NCI-H345 treated with DMSO at 0.1 percent for 48 hours (cell line): ENCODE data around the gene TMEM88.

Experiments
- DNase-seq: peaks from one replicate; lab custom pipeline; 2025; ENCODE audit not compliant: unreplicated experiment; lab: John Stamatoyannopoulos, UW

TMEM88 gene

DNA sequence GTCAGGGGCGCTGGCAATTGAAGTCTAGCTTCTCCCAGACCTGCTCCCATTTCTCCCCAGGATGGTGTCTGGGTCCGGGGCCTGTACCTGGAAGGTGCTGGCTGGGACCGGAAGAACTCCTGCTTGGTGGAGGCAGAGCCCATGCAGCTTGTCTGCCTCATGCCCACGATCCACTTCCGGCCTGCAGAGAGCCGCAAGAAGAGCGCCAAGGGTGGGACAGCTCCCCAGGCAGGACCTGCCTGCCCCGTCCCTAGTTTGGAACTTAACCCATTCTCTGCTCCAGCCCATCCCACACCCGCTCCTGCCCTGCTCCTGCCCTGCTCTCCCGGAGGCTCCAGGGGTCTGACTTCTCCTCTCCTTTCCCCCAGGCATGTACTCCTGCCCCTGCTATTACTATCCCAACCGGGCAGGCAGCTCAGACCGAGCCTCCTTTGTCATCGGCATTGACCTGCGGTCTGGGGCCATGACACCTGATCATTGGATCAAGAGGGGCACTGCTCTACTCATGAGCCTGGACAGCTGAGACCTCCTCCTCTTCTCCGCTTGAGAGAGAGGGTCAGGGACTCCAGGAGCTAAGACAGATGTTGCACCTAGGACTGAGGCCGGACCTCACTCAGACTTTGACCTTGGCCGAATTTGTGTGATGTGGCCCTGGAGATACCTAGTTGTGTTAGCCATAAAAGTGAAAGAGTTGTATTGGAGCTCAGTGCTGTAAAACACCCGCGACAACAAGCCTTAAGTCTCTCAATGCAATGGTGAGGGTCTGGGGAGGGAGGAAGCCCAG, 21.7 kb upstream of the TMEM88 start:
- no peak for DNase-seq

DNA sequence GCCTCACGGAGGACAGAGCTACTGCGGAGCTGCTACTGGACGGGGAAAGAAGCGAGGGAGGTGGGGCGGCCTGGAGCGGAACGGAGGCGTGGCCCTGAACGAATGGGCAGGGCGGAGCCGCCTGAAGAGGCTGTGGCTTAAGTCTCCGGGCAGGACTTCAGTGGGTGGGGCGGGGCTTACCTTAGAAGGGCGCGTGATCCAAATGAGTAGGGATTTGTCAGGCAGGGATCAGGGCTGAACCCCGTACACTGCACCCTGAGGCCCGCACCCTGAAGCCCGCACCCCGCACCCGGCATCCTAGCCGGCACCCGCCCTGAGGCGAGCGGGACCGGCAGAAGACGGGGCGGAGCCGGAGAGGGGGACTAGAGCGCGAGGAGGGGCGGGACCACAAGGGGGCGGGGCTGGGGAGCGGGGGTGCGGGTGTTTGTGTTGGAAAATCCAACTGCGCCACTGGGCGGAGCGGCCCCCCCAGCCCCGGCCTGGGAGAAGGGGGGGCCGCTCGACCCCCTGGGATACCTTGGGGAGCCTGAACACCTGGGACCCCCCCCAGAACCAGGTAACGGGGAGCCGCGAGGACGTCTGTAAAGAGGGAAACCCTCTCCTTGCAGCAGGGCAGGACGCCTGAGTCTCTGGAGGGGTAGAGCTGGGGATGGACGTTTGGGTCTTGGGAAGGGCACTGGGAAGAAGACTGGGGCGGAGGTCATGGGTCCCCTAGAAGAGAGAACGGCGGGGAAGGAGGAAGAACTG, 20.9 kb upstream of the TMEM88 start, which contains the start of gene KDM6B:
KDM6B (plus strand) TSS at position 423 of the 747 bp plus-strand sequence. CDS start 11,338 bp downstream, outside the sequence.
- peak; percentile 64 for DNase-seq

DNA sequence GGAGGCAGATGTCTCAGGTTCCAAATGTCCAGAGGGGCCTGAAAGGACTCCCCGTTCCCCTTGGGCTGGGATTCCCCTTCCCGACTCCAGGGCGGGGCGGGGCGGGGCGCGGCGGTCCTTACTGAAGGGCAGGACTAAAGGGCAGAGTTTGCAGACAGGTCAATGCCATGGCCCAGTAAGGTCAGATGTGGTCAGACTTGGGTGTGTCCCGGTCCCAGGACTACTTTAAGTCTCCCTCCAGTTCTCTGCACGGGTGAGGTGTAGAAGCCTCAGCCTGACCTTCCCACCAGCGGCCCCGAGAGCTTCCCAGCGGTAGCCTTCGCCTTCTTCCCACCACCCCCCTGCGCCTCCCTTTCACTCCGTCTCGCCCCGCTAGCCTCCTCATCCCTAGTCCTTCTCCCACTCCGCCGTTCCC, 20.3 kb upstream of the TMEM88 start:
- DNase-seq, result no peak

DNA sequence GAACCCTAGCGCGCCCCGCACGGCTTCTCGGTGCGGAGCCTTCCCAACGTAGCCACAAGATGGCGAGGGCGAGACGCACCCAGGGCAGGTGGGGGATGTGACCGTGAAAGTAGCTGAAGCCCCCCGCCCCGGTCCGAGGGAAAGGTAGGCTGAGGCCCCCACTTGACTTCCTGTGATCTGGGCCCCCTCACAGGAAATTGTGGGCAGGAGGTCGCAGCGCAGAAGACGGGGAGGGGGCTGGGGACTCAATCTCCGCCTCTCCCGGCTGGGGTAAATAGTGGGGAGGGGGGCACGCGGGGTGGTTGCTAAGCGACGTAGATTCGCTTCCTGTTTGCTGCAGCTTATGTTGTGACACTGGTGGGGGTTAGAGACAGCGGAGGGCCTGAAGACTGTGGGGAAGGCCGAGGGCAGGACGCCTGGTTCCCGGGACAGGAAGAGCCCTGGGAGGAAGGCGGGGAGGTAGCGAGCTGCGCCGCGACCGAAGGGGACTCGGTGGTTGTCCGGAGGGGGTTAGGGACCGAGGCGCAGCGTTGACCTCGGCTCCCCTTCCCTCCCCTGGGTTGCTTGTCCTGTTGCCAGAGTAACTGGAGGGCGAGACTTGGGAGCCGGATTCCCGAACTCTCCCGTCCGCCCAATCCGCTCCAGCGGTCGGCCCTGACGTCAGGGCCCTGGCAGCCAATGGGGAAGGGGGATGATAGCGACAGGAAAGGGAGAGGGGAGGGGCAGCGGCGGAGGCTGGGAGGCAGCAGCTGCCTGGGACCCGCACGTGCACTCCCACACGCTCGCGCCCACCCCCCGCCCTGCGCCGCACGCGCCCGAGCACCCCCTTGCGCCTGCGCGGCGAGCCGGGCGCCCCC, 19.7 kb upstream of the TMEM88 start:
- DNase-seq, result peak; percentile 86

DNA sequence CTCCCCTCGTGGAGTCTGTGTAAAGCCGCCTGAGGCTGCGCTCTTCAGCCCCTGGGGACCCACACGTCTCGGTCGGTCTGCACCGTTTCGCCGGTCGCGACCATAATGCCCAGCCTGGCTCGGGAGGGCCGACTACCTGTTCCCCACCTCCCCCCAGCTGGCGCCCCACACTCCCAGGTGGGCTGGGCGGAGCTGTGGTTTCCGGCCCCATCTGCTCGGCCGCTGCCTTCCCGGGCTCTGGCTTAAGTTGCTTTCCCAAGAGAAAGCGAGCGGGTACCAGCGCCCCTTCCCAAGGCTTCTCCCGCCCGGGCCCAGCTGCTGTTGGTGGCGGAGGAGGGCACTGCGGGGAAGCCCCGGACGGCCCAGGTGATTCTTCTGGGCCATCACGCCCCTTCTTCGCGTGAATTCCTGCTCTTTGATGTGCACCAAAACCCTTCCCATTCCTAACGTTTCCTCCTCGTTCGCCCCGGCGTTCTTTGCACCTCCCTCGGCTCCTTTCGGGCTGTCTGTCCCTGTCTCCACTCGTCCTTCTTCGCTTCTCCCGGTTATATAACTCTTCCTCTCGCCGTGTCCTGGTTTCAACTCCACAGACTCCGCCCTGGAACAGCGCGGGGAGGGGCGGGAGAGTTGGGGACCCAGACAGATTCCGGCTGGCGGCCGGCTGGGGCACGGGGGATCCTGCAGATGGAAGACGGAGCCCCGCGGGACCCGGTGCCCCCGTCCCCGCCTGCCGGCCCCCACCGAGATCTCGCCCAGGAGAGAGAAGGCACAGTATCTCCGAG, 18.9 kb upstream of the TMEM88 start:
- DNase-seq, result no peak

DNA sequence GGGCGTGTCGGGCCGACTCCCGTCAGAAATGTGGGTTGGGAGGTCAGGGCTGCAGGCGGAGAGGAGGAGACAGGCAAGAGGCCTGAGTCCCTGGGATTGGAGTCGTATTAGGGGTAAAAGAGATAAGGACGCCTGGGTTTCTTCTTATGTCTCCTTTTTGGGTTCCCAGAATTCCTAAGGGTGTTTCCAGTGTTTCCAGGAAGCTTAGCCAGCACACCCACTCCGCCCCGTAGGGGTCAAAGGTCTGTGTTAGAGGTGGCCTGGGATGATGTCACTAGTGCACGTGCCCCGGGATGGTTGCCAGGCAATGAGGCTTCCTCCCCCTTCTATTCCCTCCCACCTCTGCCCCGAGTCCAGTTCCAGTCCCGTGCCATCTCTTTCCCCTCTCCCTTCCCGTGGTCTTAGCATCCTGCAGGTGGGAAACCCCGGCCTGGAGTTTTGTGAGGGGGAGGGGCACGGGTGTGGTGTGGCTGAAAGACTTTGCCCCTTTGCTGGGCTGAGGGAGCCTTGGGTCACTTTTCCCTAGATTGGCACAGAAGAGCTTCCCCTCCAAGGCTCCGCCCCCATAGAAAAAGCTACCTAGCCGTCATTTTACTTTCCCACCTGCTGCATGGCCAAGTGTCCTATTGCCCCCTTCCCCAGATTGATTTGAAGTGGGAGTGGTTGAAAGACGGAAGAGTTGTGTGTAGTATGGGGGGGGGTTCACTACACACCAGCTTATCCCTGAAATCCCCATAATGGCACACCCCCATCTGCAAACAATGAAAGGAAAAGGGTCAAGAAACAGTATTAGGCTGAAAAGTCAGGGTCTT, 18.1 kb upstream of the TMEM88 start:
- DNase-seq, result peak; percentile 78

DNA sequence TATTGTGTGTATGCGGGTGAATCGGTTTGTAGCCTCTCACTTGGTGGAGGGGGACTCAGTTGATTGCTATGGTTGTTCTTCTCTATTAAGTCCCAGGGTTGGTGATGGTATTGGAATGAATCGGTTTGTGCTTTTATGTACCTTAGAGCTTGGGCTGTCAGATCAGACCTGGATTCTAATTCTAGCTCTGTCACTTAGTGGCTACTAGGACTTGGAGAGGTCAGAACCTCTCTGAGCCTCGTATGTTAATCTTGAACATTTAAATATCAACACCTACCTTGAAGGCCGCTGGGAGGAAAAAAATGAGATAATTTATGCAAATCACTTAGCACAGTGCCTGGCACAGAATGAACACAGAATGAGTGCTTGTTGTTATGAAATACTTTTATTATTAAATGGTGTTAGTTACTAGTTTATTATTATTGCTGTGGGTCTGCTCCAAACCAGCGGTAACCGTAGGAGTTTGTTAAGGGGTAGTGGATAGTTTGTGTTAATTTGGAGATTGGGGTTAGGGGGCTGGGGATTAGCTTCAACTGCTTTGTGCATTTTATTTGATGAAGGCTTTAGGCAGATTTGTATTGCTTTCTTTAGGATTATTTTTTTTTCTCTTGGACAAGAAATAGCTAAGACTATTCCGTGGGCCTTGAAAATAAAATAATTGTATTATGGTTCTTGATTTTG, 17.3 kb upstream of the TMEM88 start:
- DNase-seq, result peak; percentile 49

DNA sequence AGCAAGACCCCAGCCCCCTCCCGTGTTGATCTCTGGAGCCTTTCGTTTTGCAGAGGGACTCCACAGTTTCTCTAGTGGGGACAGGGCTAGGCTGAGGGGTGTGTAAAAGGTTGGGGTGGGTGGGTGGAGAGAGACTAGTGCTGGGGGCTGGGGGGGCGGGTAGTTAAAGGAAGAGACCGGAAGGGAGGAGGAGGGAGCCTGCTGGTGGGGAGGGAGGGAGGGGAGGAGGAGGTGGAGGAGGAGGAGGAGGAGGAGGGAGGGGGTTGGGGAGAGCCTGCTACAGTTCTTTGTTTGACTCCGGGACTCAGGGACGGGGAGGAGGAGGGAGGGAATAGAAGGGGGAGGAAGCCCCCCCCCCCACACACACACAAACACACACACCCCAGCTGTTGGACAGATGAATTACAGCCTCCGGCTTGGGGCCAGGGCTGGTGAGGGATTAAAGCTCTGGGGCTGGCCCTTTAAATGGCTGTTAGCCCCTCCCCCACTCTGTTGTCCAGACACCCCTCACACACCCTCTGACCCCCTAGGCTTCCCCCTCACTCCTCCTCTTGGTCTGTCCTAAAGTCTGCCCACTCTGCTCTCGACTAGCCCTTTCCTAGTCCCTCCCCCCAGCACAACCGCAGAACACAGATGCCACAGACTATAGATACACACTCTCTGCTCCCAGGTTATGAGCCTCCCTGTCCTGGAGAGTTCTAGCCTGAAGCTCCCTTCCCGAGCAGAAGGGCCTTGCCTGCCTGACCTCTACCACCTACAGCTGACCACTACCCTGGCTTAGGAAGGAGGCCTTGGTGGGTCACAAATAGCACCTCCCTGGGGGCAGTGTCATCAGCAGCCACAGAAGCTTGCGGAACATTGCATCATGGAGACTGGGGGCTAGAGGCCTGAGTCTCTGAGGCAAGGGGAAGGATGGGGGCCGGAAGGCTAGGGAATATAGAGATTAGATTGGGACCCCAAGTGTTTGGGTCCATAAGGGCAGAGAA, 16.5 kb upstream of the TMEM88 start:
- no peak for DNase-seq

DNA sequence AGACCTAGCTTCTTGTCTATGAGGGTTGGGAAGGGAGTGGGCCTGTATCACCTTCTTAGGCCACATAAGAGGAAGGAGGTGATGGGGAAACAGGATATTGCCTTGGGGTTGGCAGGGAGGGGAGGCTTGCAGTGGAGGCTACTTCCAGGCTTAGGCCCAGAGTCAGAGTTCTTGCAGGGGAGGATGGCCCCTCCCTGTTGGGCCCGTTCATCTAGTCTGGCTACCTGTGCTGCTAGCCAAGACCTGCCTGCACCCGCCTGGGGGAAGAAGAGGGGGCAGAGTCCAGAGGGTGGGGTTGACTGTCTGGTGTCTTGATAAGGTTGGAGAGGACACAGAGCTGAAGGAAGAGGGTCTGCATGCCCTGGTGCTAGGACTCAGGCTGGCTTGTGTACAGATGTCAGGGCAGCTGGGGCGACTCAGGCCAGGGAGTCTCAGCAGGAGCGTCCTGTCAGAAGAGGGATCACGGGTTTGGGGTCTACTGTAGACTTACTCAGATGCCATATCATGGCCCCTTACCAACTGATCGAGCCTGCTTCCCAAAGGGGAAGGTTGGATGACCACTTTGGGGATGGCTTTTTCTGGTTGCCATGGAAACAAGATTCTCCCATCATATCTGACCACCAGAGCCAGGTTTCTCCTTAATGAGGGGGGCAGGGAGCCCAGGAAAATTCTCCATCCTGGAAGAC, 15.5 kb upstream of the TMEM88 start:
- DNase-seq, result no peak

DNA sequence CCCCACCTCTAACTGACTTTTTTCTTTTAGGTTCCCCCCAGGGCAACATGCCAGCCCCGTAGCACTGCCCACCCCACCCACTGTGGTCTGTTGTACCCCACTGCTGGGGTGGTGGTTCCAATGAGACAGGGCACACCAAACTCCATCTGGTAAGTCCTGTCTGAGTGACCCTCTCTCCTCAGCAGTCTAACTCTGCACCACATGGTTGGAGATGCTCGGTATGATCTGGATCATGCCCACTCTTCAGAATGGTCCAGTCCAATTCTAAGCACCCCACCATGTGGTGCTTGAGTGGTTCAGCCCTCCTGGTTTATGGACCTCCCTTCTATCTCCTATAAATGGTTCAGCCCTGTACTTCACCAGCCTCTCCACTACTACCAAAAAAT, 15.0 kb upstream of the TMEM88 start:
- DNase-seq, result no peak

DNA sequence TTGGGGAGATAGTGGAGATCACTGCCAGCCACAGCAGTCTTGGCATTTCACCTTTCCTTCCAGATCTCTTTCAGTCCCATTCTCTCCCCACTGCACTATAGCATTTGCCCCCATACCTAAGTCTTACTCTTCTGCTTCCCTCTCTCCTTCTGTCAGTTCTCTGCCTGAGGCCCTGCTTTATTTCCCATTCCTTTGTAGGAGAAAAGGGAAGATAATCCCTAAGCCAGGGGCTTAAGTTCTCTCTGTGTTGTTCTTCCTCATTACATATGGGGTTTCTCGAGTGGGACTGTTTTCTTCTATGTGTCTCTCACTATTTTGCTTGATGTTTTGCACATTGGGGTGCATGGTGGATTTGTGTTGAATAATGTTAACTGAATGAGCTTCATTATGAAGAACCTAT, 14.4 kb upstream of the TMEM88 start:
- no peak for DNase-seq

DNA sequence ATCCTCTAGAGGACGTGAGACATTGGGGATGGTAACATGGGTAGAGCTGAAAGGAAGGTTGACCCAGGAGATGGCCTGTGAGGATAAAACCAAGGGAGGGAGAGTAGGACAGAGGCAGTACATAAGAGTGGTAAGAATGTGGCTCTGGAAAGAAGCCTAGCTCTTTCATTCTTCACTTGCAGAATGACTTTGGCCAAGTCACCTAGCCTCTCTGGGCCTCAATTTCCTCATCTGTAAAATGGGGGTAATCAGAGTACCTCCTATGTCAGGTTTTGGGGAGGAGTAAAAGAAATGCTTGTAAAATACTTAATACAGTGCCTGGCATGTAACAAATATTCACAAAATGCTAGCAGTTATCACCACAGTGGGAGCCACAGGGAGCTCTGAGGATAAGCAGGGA, 14.0 kb upstream of the TMEM88 start:
- DNase-seq, result no peak

DNA sequence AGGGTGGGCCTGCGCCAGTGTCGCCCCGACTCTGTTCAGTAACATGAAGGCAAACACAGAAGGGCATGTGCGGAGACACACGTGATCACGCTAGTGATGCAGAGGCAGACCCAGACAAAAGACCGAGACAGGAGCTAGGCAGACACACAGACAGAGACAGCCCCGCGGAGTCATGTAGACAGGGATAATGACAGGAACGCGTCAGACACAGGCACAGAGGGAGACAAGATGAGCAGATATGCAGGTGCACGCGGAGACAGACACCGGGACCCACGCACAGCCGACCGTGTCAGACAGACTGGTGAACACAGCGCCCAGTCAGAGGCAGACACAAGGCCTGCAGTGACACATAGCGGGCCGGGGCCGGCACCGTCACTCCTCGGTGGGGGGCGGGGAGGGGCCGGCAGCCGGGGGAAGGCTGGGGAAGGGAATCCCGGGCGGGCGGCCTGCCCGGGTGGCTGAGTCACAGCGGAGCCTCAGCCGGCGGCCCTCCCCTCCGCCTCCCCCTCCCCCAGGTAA, 13.4 kb upstream of the TMEM88 start:
- DNase-seq, result no peak

DNA sequence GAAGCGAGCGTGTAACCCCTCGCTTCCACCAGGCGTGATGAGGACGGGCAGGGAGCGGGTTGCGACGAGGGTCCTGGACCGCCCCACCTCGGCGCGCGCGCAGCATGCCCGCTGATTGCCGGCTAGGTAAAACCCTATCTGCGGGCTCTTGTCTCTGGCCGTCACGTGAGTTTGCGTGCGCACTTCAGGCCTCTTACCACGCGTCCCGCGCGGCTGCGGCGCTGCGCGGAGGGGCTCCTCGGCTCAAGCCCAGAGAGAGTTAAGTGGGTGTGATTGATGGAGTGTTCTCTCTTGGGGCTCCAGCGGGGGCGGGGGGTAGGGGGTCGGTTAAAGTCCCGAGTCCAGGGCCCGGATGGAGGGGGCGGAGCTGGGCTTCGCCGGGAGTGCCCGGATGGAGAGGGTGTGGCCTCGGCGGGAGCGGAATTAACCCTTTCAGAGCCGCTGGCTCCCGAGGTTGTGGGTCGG, 12.9 kb upstream of the TMEM88 start:
- peak; percentile 67 for DNase-seq

DNA sequence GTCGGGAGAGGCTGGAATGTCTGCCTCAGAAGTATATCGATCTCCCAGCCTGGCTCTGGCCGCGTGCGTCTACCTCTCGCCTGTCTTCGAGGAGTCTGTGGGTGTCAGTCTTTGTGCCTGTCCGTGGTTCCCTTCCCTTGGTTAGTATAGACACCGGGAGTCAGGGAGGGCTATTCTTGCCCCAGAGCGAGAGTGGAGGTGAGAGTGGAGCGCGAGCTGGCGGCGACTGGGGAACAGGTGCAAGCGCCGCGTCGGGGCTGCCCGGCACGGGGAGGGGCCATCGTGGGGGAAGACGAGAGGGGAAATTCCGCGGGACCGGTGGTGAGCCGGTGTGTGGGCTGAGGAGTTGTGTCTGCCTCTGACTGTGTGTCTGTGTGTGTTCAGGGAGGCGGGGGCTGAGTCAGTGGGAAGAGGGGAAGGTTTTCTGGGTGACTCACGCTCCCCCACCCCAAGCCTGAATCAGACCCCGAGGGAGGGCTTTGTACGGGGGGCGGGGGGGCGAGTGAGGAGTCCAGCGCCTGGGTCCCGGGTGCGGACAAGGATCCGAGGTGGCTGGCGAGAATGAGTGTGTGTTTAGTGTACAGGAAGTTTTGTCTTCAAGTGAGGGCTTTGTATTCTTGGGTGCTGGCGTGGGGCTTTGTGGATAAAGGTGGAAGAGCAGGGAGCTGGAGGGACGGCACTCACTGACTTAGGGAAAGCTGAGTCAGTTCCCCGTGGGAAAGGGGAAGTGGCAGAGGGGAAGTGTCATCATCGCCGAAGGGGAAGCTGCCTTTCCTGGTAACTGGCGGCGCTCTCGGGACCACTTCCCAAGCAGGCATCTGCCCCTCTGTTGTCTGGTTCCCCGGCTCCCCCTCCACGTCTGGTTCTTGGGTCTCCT, 12.2 kb upstream of the TMEM88 start:
- DNase-seq, result no peak

DNA sequence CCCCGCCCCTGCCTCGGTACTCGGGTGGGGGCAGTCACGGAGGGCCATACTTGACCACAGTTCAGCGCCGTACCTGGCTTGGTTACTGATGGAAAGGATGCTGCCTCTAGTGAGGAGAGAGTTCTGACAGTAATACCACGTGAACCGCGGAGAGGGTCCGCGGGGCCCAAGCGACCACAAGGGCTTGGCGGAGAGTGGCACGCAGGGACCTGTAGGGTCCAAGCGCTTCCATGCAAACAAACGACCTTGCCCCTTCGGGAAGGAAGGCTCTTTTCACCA, 11.7 kb upstream of the TMEM88 start:
- no peak for DNase-seq
